Trophoblast cell (in vitro differentiated cells and primary cell): ENCODE measurements around the gene SNX25.

Experiments
- DNase-seq, 2 donors: peaks; one replicate each; pipeline ENCODE4 v3.0.0-alpha.2; 2016
- H2AFZ ChIP-seq: 2 replicates; pipeline ENCODE4 v1.6.1; 2013; ENCODE audit warnings: low read length, moderate library complexity, mild to moderate bottlenecking; ENCODE audit not compliant: insufficient read depth, poor library complexity
- H2AK5ac ChIP-seq: 2 replicates; pipeline ENCODE4 v1.6.1; 2013; ENCODE audit warnings: mild to moderate bottlenecking, low read length
- H2BK120ac ChIP-seq: 2 replicates; pipeline ENCODE4 v1.6.1; 2013; ENCODE audit warnings: low read length, mild to moderate bottlenecking, moderate library complexity; ENCODE audit not compliant: insufficient read depth, poor library complexity
- H2BK12ac ChIP-seq: 2 replicates; pipeline ENCODE4 v1.6.1; 2013; ENCODE audit warnings: mild to moderate bottlenecking, low read length, moderate library complexity
- H2BK5ac ChIP-seq: 2 replicates; pipeline ENCODE4 v1.6.1; 2013; ENCODE audit warnings: low read length, low read depth, moderate library complexity, mild to moderate bottlenecking; ENCODE audit not compliant: poor library complexity
- H3K14ac ChIP-seq: 2 replicates; pipeline ENCODE4 v1.6.1; 2013; ENCODE audit warnings: mild to moderate bottlenecking, low read length
- H3K18ac ChIP-seq: 2 replicates; pipeline ENCODE4 v1.6.1; 2013; ENCODE audit warnings: mild to moderate bottlenecking, low read length
- H3K23ac ChIP-seq: 2 replicates; pipeline ENCODE4 v1.6.1; 2013; ENCODE audit warnings: low read length
- H3K27ac ChIP-seq: 2 replicates; pipeline ENCODE4 v1.5.1; 2013; ENCODE audit warnings: low read depth, mild to moderate bottlenecking, inconsistent platforms, low read length, moderate library complexity
- H3K27me3 ChIP-seq: 2 replicates; pipeline ENCODE4 v1.6.1; 2013; ENCODE audit warnings: inconsistent platforms, mild to moderate bottlenecking, low read length, moderate library complexity; ENCODE audit not compliant: insufficient read depth
- H3K36me3 ChIP-seq, 2 experiments: 1 replicate in 1 of 2; 2 replicates in 1 of 2; pipeline ENCODE4 v1.6.1; 2013; ENCODE audit warnings: low read length in 2 of 2, mild to moderate bottlenecking in 2 of 2, moderate library complexity in 1 of 2; ENCODE audit not compliant: insufficient read depth in 2 of 2, control insufficient read depth in 1 of 2
- H3K4ac ChIP-seq: 2 replicates; pipeline ENCODE4 v1.6.1; 2013; ENCODE audit warnings: low read depth, mild to moderate bottlenecking, low read length, moderate library complexity
- H3K4me1 ChIP-seq, 2 experiments: 1 replicate in 1 of 2; 2 replicates in 1 of 2; pipeline ENCODE4 v1.6.1; 2013; ENCODE audit warnings: low read length in 2 of 2, mild to moderate bottlenecking in 2 of 2, moderate library complexity in 1 of 2; ENCODE audit not compliant: insufficient read depth in 2 of 2, control insufficient read depth in 1 of 2
- H3K4me2 ChIP-seq: 2 replicates; pipeline ENCODE4 v1.6.1; 2013; ENCODE audit warnings: inconsistent platforms, mild to moderate bottlenecking, low read length, moderate library complexity
- H3K4me3 ChIP-seq: 2 replicates; pipeline ENCODE4 v1.5.1; 2013; ENCODE audit warnings: mild to moderate bottlenecking, low read depth, low read length, inconsistent platforms
- H3K79me1 ChIP-seq: one replicate; pipeline ENCODE4 v1.6.1; 2013; ENCODE audit warnings: low read length
- H3K79me2 ChIP-seq: 2 replicates; pipeline ENCODE4 v1.6.1; 2013; ENCODE audit warnings: low read length, mild to moderate bottlenecking; ENCODE audit not compliant: control insufficient read depth, insufficient read depth, poor library complexity
- H3K9ac ChIP-seq: 2 replicates; pipeline ENCODE4 v1.6.1; 2013; ENCODE audit warnings: mild to moderate bottlenecking, low read length
- H3K9me3 ChIP-seq: 2 replicates; pipeline ENCODE4 v1.6.1; 2013; ENCODE audit warnings: low read depth, mild to moderate bottlenecking, control low read depth, inconsistent platforms, low read length; ENCODE audit not compliant: insufficient read depth
- H4K12ac ChIP-seq: 2 replicates; pipeline ENCODE4 v1.6.1; 2013; ENCODE audit warnings: low read depth, mild to moderate bottlenecking, low read length, moderate library complexity
- H4K8ac ChIP-seq: 2 replicates; pipeline ENCODE4 v1.6.1; 2013; ENCODE audit warnings: low read depth, mild to moderate bottlenecking, low read length, moderate library complexity
- H4K91ac ChIP-seq: one replicate; pipeline ENCODE4 v1.6.1; 2013; ENCODE audit warnings: low read depth, mild to moderate bottlenecking, low read length, moderate library complexity
- WGBS: extraction: QIAGEN DNeasy Blood & Tissue Kit; methylation state at CpG from one replicate; pipeline ENCODE4 v1.1.7; 2013; ENCODE audit warnings: missing lambda C conversion rate; ENCODE audit not compliant: insufficient read length, insufficient coverage; ENCODE audit errors: extremely low coverage; 5-methylcytosine and 5-hydroxymethylcytosine counted together

The SNX25 gene

DNA sequence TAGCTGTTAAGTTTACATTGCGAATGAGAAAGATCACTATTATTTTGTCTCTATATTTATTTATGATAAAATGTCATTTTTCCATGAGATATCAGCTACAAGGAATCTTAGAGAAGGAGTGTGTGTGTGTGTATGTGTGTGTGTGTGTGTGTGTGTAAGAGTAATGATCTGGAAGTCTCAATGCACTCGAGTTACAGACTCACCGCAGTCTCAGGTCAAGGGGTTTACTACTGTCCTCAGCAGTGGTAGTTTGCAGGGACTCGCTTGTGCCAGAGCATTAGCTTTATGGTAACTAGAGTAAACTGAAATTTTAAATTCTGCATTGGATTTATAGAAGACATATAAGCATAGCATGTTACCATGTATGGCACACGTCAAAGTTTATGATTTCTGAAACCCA is 155.5 kb downstream of the SNX25 start:
- Histone ChIP-seq H3K23ac (no peak overlapping the region), H3K4me1 (no peaks in the 10 kb centered on the region), H3K27me3 (no peaks in the 10 kb centered on the region), H3K9me3 (no peaks in the 10 kb centered on the region), H3K36me3 (peaks cover 4% of the 10 kb centered on the region in 2 experiments), H2AFZ (no peak overlapping the region), H3K27ac (no peak overlapping the region), H4K12ac (no peak overlapping the region), H3K79me1 (no peaks in the 10 kb centered on the region), H3K4me3 (no peak overlapping the region), H2BK12ac (no peak overlapping the region), H3K4ac (no peak overlapping the region), H3K14ac (no peak overlapping the region), H2BK120ac (no peak overlapping the region), H3K18ac (no peak overlapping the region), H4K8ac (no peak overlapping the region), H2BK5ac (no peak overlapping the region), H3K4me2 (no peak overlapping the region), H2AK5ac (no peak overlapping the region), H3K79me2 (no peaks in the 10 kb centered on the region), H4K91ac (no peak overlapping the region), H3K9ac (no peak overlapping the region)
- no CpG with 5 or more reads among the region's 5 CpGs for whole genome bisulfite sequencing
- DNase-seq = no peak

DNA sequence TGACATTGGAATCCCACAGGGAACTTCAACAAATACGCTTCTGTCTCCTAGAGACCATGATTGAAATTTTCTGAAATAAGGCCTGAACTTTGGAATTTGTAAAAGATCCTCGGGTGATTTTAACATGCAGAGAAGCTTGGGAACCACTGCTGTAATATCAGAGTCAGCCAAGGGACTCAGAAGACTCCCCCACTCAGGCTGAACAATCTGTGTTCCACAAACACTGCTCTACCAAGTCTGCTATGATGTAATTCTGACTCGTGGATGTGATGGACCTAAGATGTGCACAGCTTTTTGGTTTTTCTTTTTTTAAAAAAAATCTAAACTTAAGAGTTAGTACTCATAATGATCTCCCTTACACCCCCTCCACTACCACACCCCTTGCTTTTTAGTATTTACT is 160.3 kb downstream of the SNX25 start:
- H2BK120ac ChIP-seq = no peak overlapping the region

DNA sequence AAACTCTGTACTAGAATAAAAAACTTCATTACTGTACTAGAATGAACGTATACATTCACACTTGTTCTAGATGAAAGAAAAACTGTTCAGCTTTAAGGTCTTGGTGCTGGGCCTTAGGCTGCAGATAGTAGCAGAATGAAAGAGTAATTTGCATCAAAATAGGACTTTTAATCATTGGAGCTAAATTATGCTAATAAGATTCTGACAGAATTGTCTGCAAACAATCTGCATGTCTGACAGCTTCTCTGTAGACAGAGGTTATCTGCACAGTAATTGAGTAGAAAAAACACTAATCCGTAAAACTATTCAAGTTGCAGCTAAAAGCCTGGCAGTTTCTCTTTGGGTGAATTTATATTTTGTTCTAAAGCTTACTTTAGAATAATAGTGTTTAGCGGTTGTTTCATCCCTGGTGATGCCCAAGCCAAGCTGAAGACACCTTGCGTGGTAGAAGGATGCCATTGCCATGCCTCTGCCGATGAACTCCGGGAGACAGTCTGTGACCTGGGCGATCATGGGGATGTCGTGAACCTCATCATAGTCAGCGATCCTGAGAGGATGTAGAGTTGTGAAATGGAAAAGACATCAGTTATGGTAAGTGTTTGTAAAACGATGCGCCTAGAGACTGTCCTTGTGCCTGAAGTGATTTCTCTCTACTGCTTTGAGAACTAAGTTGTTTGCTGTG is 161.0 kb downstream of the SNX25 start:
- Histone ChIP-seq H3K79me1 (no peaks in the 10 kb centered on the region), H3K4me2 (no peak overlapping the region)

More for the DNA sequence above, 160.3 kb downstream of the SNX25 start:
- Histone ChIP-seq H3K27ac (no peak overlapping the region), H3K4me2 (no peak overlapping the region), H4K12ac (no peak overlapping the region), H3K4me1 (no peaks in the 10 kb centered on the region), H3K14ac (no peak overlapping the region), H3K18ac (no peak overlapping the region), H4K91ac (no peak overlapping the region), H3K36me3 (peaks cover 5 to 7% of the 10 kb centered on the region in 2 experiments), H3K9me3 (no peaks in the 10 kb centered on the region), H3K79me2 (no peaks in the 10 kb centered on the region), H3K4ac (no peak overlapping the region), H3K23ac (no peak overlapping the region), H2AK5ac (no peak overlapping the region), H2AFZ (no peak overlapping the region), H4K8ac (no peak overlapping the region), H3K79me1 (no peaks in the 10 kb centered on the region), H3K27me3 (no peaks in the 10 kb centered on the region), H3K9ac (no peak overlapping the region), H2BK12ac (no peak overlapping the region), H3K4me3 (no peak overlapping the region), H2BK5ac (no peak overlapping the region)
- WGBS = no CpG with 5 or more reads among the region's 3 CpGs
- no peak for DNase-seq

GRCh38 chr4:185371702-185372101 is 162.3 kb downstream of the SNX25 start:
- H3K4me2 ChIP-seq = no peak overlapping the region
- no peak overlapping the region for H3K4me3 ChIP-seq
- no peak overlapping the region for H2BK5ac ChIP-seq
- H3K4me1 ChIP-seq = no peaks in the 10 kb centered on the region
- no CpG with 5 or more reads among the region's 11 CpGs for WGBS
- DNase-seq = no peak
- no peak overlapping the region for H2AFZ ChIP-seq
- no peak overlapping the region for H3K9ac ChIP-seq
- no peak overlapping the region for H2BK120ac ChIP-seq
- H2AK5ac ChIP-seq = no peak overlapping the region
- H3K27me3 ChIP-seq = no peaks in the 10 kb centered on the region
- no peak overlapping the region for H2BK12ac ChIP-seq
- H3K9me3 ChIP-seq = no peaks in the 10 kb centered on the region
- no peak overlapping the region for H4K8ac ChIP-seq
- H3K18ac ChIP-seq = no peak overlapping the region
- no peak overlapping the region for H3K4ac ChIP-seq
- no peaks in the 10 kb centered on the region for H3K79me1 ChIP-seq
- no peak overlapping the region for H4K12ac ChIP-seq
- H3K14ac ChIP-seq = no peak overlapping the region
- no peak overlapping the region for H3K23ac ChIP-seq
- no peak overlapping the region for H4K91ac ChIP-seq
- H3K79me2 ChIP-seq = no peaks in the 10 kb centered on the region
- H3K27ac ChIP-seq = no peak overlapping the region
- peaks cover 5% of the 10 kb centered on the region in 2 experiments for H3K36me3 ChIP-seq

More for the DNA sequence above, 161.0 kb downstream of the SNX25 start:
- no peaks in the 10 kb centered on the region for H3K27me3 ChIP-seq
- no peak overlapping the region for H2BK120ac ChIP-seq
- H3K14ac ChIP-seq = no peak overlapping the region
- no peak overlapping the region for H3K18ac ChIP-seq
- H2BK5ac ChIP-seq = no peak overlapping the region
- H3K27ac ChIP-seq = no peak overlapping the region
- no peak for DNase-seq
- H4K8ac ChIP-seq = no peak overlapping the region
- no peak overlapping the region for H2AFZ ChIP-seq
- H3K36me3 ChIP-seq = peaks cover 5% of the 10 kb centered on the region in 2 experiments
- H3K79me2 ChIP-seq = no peaks in the 10 kb centered on the region
- no peak overlapping the region for H4K12ac ChIP-seq
- no peak overlapping the region for H2BK12ac ChIP-seq
- no peaks in the 10 kb centered on the region for H3K9me3 ChIP-seq
- H3K4me1 ChIP-seq = no peaks in the 10 kb centered on the region
- WGBS = no CpG with 5 or more reads among the region's 11 CpGs
- H3K9ac ChIP-seq = no peak overlapping the region
- no peak overlapping the region for H3K23ac ChIP-seq
- no peak overlapping the region for H2AK5ac ChIP-seq
- H3K4ac ChIP-seq = no peak overlapping the region
- H4K91ac ChIP-seq = no peak overlapping the region
- no peak overlapping the region for H3K4me3 ChIP-seq
